GM19239 (cell line): ENCODE measurements around the gene SCIMP.
"Not testable (repeated sequence)": the region's sequence is repeated elsewhere in the genome, so short reads cannot be mapped to it uniquely, and the experiment has no call there.

Experiments
- DNase-seq: peaks from one replicate; pipeline ENCODE4 v3.0.0; 2011; ENCODE audit warnings: low spot score; ENCODE audit not compliant: insufficient read length
- FAIRE-seq: peaks from 2 replicates; lab custom pipeline; 2011; peaks lifted over from hg19 to GRCh38; lab: Jason Lieb, UNC

The SCIMP gene

DNA sequence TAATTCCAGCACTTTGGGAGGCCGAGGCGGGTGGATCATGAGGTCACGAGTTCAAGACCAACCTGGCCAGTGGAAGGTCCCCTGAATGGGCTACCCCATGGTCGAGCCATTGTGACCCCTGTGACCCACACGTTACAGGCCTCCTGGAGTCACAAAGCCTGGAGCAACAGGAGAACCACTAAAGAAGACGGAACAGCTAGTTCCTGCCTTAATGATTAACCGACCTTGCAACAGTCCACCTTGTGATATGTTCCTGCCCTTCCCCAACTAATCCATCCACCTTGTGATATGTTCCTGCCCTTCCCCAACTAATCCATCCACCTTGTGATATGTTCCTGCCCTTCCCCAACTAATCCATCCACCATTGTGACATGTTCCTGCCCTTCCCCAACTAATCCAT, 5.1 kb upstream of the SCIMP start:
- FAIRE-seq, result not testable (repeated sequence)

DNA sequence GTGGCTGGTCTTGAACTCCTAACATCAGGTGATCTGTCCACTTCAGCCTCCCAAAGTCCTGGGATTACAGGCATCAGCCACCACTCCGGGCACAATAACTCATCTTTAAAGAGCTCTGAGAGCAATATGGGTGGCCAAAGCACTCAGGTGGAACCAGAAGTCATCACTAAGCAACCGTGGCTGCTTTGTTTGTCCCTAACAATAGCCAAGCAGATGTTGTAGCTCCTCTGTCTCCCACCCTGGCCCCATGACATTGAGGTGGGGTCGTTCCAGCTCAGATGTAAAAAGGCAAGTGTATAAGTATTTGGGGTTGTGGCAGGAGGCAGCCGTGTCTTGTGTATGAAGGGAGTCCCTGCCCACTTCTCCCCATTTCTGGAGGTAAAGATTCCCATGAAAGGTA, 3.7 kb upstream of the SCIMP start:
- FAIRE-seq (no peak), DNase-seq (no peak)

More for the DNA sequence above, 5.1 kb upstream of the SCIMP start:
- DNase-seq, result not testable (repeated sequence)

DNA sequence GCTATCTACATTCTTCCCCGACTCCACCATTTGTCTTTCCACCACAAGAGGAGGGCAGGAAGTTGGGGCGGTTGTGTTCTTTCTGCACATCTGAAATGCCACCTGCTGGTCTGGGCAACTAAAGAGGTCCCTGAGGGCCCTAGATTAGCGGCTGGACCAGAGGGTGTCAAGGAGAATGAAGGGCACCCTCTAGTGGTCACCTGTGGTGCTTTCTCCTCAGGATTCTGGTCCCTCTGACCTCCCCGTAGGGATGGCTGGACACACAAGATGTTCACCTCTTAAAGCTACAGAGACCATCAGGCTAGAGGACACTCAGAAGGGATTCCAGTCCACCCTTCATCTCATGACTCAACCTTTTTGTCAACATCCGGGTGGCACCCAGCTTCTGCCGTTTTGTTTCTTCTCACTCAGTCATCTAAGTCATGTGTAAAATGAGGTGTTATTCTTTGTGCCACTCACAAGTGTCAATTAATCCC, 2.9 kb upstream of the SCIMP start:
- FAIRE-seq (peak; percentile 98), DNase-seq (no peak)

DNA sequence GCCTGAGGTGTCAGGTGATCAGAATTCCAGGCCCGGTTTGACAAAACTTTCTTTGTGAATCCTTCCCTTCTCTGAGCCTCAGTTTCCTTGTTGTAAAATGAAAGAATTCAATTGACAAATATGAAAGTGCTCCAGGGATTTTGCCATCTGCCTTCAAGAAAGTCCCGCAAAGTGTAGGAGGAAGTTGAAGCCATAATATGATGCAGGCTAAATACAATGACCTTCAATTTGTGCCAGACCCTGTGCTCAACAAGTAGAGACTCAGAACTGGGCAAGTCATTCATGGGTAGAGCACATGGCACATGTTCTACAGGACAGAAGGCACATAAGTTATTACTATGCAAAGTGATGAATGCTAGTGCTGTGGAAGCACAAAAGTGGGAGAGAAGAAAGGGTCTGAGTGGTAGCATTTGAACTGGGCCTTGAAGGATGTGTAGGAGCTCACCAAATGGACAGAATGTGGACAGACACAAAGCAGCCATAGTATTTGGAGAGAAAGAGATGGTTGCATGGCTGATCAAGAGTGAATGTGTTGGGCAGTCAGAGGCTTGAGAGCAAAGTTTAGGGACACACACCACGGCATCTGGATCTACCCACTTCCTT, 2.4 kb upstream of the SCIMP start:
- no peak for FAIRE-seq
- no peak for DNase-seq

DNA sequence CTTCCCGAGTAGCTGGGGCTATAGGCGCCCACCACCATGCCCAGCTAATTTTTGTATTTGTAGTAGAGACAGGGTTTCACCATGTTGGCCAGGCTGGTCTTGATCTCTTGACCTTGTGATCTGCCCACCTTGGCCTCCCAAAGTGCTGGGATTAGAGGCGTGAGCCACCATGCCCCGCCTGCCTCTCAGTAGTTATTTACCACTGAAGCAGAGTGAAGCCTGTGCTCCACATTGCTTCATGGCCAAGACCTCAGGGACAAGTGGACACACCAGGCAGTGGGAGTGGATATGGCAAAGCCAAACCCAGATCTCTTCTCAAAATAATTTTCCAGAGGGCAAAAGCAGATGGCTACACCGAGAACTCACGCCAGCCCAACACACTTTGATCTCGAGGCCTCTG, 1.2 kb downstream of the SCIMP start:
- not testable (repeated sequence) for FAIRE-seq

DNA sequence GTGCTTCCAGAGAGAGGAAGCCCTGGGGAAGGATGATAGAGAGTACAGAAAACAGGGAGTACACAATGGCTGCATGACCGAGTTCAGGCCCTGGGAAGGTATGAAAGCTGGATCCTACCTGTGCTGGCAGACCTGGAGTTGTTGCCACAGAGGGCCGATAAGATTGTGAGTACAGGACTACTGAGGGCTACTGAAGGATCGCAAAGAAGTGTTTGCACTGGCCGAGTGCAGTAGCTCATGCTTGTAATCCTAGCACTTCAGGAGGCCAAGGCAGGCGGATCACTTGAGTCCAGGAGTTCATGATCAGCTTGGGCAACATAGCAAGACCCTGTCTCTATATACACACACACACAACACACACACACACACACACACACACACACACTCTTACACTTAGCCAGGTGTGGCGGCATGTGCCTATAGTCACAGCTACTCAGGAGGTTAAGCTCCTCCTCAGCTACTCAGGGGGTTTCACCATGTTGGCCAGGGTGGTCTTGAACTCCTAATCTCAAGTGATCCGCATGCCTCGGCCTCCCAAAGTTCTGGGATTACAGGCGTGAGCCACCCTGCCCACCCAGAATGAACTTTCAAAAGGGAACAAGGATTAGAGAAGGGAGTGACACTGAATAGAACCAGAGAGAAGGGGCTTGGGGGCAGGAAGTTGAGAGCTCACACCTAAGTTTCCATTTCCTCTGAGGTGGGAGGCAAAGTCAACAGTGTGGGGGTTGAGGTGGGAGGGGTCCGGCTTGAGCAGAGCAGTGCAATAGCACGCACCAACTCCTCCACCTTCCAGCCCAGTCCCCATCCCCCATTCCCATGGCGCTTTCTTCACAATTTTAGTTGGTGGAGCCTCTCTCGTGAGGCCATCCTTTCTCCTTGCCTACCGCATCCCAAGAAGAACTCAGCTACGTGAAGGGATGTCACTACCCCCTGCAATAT, 7.5 kb downstream of the SCIMP start:
- FAIRE-seq, result peak; percentile 96

More for the DNA sequence above, 1.2 kb downstream of the SCIMP start:
- not testable (repeated sequence) for DNase-seq

DNA sequence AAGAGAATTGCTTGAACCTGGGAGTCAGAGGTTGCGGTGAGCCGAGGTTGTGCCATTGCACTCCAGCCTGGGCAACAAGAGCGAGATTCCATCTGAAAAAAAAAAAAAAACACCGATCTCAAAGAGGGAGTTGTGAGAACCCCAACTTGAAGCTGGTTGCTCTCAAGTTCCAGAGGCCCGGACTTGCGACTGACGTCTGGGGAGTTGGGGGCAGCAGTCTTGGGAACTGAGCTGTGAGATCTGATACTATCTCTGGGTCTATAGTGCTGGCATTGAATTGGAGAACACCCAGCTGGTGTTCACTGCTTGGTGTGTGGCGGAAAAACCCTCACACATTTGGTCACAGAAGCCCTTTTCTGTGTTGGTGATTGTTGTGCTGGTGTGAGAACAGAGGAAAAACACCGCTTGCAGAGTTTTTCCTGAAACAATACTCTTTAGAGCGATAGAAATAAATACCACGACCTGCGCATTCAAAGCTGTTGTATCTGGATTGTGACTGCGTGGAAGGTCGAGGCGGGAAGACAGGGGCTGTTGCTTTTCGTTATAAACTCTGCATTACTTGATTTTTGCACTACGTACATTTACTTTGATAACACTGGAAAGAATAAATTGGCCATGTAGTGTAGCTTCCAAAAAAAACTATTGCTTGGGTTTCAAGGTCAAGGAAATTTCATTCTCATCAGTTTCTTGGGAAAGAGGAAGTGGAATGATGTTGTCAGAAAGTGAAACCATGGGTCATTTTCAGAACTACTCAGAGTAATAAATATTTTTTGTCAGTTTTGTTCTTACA, 8.8 kb downstream of the SCIMP start:
- FAIRE-seq, result peak; percentile 92
- DNase-seq, result no peak

More for the DNA sequence above, 7.5 kb downstream of the SCIMP start:
- no peak for DNase-seq

DNA sequence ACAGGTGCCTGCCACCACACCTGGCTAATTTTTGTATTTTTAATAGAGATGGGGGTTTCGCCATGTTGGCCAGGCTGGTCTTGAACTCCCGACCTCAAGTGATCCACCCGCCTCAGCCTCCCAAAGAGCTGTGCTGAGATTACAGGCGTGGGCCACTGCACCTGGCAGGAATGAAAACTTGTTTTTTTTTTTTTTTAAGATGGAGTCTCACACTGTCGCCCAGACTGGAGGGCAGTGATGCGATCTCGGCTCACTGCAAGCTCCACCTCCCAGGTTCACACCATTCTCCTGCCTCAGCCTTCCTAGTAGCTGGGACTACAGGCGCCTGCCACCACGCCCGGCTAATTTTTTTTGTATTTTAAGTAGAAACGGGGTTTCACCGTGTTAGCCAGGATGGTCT, 12.7 kb downstream of the SCIMP start:
- peak; percentile 79 for FAIRE-seq
- DNase-seq, result not testable (repeated sequence)

DNA sequence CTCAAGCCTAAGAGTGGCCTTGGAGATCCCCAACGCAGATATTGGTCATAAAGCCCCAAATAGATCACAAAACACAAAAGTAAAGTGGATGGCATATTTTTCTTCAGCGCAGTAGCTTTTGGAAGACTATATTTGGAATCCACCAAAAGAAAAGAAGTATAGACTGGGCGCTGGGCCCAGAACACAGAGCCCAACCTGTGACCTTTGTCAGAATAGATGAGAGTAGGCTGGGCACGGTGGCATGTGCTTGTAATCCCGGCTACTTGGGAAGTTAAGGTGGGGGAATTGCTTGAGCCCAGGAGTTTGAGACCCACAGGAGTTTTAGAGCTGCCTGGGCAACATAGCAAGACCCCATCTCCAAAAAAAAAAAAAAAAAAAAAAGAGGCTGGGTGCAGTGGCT, 14.6 kb downstream of the SCIMP start:
- DNase-seq, result no peak
- FAIRE-seq, result peak; percentile 26

DNA sequence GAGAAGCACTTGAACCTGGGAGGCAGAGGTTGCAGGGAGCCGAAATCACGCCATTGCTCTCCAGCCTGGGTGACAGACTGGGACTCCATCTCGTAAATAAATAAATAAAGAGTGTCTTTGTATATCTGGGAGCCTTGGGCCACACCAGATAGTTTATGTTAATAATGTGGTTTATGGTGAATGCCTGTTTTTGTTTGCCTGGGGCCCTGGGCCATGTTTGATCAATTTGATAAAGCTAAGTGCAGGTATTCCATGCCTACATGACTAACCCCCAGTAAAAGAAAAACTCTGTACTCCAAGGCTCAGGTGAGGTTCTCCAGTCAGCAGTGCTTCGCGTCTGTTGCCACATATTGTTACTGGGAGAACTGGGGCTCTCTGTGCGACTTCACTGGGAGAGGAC, 15.1 kb downstream of the SCIMP start:
- DNase-seq (no peak), FAIRE-seq (no peak)

DNA sequence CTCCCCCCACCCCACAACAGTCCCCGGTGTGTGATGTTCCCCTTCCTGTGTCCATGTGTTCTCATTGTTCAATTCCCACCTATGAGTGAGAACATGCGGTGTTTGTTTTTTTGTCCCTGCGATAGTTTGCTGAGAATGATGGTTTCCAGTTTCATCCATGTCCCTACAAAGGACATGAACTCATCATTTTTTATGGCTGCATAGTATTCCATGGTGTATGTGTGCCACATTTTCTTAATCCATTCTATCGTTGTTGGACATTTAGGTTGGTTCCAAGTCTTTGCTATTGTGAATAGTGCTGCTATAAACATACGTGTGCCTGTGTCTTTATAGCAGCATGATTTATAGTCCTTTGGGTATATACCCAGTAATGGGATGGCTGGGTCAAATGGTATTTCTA, 17.1 kb downstream of the SCIMP start:
- not testable (repeated sequence) for FAIRE-seq, DNase-seq

DNA sequence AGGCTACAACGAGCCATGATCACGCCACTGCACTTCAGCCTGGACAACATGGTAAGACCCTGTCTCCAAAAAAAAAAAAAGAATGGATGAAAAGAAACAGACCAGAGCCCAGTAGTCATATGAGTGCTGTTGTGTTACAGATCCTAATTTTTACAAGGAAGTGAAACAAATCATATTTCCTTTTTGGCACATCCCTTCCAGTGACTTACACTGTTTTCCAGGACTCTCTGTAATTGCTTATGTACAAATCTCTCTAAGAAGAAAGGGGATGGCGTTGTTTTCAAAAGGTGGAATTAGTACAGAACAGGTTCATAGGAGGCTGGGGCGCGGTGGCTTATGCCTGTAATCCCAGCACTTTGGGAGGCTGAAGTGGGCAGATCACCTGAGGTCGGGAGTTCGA, 23.2 kb downstream of the SCIMP start:
- FAIRE-seq, result no peak

DNA sequence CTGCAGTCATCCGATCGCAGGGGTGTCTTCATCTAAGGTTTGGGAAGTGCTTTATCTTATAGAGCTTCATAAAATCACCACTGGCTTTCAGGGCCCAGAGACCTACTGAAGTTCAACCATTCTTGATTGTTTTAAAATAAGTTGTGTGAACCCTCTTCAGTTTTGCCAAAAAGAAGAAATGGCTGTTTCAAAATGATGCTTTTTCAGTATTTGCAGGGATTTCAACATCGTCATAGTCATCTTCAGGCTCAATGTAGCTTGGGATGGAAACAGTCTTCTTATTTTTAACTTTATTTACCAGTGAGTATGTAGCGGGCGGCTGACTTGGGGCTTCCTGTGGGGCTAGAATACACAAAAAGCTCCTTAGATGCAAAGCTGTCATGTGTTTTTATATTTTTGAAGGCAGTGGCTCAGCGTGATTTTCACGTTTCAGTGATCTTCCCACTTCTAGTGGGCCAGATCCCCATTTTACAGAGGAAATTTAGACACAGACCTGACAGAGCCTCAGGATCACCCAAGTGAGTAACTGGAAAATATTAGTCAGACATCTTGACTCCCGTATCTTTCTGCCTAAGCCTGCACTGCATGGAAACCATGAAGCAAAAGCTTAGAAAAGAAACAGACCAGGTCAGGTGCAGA, 23.9 kb downstream of the SCIMP start:
- FAIRE-seq, result no peak

More for the DNA sequence above, 23.2 kb downstream of the SCIMP start:
- DNase-seq, result no peak

DNA sequence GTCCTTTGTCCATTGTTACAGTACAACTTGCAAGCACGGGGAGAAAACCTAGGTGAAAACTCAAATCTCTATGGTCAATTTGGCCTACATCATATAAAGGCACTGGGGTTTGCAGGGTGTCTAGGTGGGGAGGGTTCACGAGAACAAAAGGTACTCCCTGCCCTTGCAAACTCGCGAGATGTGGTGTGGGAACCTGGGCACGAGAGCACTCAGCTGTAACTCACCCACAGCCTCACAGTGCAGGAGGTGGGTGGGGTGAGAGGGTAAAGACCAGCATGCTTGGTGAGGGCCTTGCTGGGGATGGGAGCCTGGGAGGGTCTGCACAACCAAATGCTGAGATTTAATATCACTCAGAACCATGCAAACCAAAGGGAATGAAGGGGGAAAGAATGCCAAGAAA, 24.6 kb downstream of the SCIMP start:
- DNase-seq, result no peak
- peak; percentile 93 for FAIRE-seq

More for the DNA sequence above, 23.9 kb downstream of the SCIMP start:
- DNase-seq, result no peak

DNA sequence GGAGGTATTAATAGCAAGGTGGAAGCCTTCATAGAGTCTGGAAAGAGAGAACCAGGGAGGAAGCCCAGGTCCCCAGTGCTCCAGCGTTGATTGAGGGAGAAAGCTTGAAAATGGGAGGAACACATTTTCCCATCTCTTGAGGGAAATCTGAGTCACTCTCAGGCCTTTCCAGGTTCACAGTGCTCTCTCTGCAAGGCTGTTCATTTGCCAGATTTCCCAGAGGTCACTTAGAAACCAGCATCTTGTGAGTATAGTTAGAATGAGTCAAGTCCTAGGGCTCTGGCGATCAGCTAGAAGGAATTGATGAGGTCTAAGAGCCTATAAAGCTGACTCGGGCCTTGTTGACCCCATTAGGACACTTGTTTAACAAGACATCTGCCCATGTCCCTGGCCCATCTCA, 25.3 kb downstream of the SCIMP start:
- no peak for FAIRE-seq
- no peak for DNase-seq

DNA sequence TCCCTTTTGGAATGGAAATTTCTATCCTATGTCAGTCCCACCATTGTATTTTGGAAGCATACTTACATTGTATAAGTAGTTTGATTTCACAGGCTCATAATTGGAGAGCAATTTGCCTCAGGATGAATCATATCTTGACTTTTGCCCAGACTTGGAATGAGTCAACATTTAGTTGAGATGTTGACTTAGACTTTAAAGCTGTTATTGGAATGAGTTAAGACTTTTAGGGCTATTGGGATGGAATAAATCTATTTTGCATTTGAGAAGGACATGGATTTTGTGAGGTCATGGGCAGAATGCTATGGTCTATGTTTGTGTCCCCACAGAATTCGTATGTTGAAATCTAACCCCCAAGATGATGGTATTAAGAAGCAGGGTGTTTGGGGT, 30.8 kb downstream of the SCIMP start:
- DNase-seq (no peak), FAIRE-seq (no peak)

DNA sequence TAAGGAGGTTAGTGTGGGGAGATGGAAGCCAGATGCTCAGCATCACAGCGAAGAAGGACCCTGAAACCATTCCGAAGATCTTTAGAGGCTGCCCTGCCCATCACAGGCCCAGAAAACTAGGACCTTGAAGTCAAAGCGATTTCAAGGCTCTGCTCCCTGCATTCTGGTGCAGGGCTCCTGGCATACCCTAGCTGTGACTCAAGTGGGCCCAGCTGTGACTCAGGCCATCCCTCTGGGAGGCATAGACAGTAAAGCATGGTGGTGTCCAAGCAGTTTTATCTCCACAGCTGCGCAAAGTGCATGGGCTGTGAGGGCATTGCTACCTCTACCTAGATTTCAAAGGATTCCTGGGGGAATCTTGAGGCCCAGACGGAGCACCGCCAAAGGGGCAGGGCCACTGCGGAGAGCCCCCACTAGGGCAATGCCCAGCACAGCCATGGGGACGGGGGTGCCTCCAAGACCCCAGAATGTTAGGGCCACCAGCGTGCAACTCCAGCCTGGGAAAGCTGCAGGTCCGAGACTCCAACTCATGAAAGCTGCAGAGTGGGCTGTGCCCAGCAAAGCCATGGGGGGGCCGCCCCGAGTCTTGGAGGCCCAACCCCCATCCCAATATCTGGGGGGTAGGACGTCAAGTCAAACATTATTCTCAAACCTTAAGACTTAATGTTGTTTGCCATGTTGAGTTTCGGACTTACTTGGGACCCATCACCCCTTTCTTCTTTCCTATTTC, 31.3 kb downstream of the SCIMP start:
- no peak for DNase-seq
- FAIRE-seq, result no peak

DNA sequence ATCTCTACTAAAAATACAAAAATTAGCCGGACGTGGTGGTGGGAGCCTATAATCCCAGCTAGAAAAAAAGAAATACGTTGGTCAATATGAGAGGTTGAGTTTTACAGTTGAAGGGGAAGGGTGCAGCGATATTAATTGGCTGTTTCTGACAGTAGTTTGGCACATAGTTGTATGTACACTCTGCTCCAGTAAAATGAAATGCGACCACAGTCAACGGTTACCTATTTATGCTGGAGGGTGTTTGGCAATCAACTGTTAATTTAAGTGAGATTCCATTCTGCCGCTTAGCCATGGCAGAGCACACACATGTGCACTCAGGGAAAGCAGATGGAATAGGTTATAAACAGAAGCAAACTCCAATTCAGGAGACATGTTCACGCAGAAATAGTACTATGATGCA, 33.6 kb downstream of the SCIMP start:
- FAIRE-seq, result no peak
- DNase-seq, result no peak

DNA sequence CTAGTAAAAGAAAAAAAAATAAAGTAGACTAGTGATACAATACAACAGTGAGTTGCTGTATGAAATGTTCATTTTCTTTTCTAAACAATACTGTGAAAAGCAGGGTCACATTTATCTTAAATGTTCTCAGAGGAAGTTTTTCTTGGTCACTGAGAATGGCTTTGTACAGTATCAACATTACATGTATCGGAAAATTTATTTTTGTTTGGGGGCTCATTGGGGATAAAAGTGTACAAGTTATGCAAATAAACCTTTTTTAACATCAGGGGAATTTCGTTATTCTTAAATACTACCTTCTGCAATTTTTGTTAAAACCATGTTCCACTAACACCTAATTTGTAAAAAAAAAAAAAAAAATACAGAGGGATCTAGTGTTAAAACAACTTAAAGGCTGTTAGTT, 34.3 kb downstream of the SCIMP start:
- DNase-seq (no peak), FAIRE-seq (peak; percentile 55)
